ENCODE results near the gene PCSK6. TPM values are rescaled to one million over a fixed set of nuclear protein-coding genes. Genes with fewer than 3 reads are reported as not detected.

Gene PCSK6
- total RNA-seq, 1 experiment from 2014 or later = 26.3 TPM

GRCh38 chr15:101505610-101506337 lies 16.3 kb upstream of the PCSK6 start:
- Histone ChIP-seq H3K4me2 (no peak overlapping the region), H3F3A (ENCODE audit: insufficient read depth, low read depth) (no peaks in the 10 kb centered on the region), H3K27ac (no peak overlapping the region), H3K27me3 (ENCODE audit: insufficient read depth, low read depth) (no peaks in the 10 kb centered on the region), H3K36me3 (ENCODE audit: low read depth) (no peaks in the 10 kb centered on the region), H3K4me3 (no peak overlapping the region), H3K4me1 (replicated peaks; ENCODE audit: insufficient read depth) (no peaks in the 10 kb centered on the region), H4K20me1 (ENCODE audit: insufficient read depth) (no peaks in the 10 kb centered on the region), H2AFZ (no peak overlapping the region), H3K79me2 (ENCODE audit: low read depth) (no peaks in the 10 kb centered on the region), H3K9me3 (ENCODE audit: insufficient read depth, low read depth) (no peaks in the 10 kb centered on the region), H3K9me2 (ENCODE audit: insufficient read depth) (no peaks in the 10 kb centered on the region)
- POLR2A ChIA-PET (ENCODE audit: unreplicated experiment) = no interaction called here
- no TSS peak for BruUV-seq (replicated peaks)
- CTCF ChIA-PET = no interaction called here
- intact Hi-C loops (cut with micrococcal nuclease; ENCODE audit: unreplicated experiment) = no loop called here
- DNase-seq = no peak
- TF ChIP-seq CTCF (conservative IDR thresholded peaks at IDR 0.05) (no peak), EZH2 (IDR thresholded peaks at IDR 0.05; ENCODE audit: low read depth) (no peak)

- Histone ChIP-seq H3K27ac (no peak overlapping the region), H3K9me2 (ENCODE audit: insufficient read depth) (no peaks in the 10 kb centered on the region), H3F3A (ENCODE audit: insufficient read depth, low read depth) (no peaks in the 10 kb centered on the region), H2AFZ (no peak overlapping the region), H4K20me1 (ENCODE audit: insufficient read depth) (no peaks in the 10 kb centered on the region), H3K9me3 (ENCODE audit: insufficient read depth, low read depth) (no peaks in the 10 kb centered on the region), H3K79me2 (ENCODE audit: low read depth) (no peaks in the 10 kb centered on the region), H3K4me1 (replicated peaks; ENCODE audit: insufficient read depth) (peaks cover under 1% of the 10 kb centered on the region), H3K4me3 (no peak overlapping the region), H3K27me3 (ENCODE audit: insufficient read depth, low read depth) (no peaks in the 10 kb centered on the region), H3K36me3 (ENCODE audit: low read depth) (no peaks in the 10 kb centered on the region), H3K4me2 (no peak overlapping the region)
- DNase-seq = peak in 1 of 2 experiments; percentile 54
- intact Hi-C loops (cut with micrococcal nuclease; ENCODE audit: unreplicated experiment) = no loop called here
- BruUV-seq (replicated peaks) = no TSS peak
- ChIA-PET CTCF (no interaction called here), POLR2A (ENCODE audit: unreplicated experiment) (no interaction called here)
- no peak for TF ChIP-seq CTCF (conservative IDR thresholded peaks at IDR 0.05)
- TF ChIP-seq EZH2 (IDR thresholded peaks at IDR 0.05; ENCODE audit: low read depth) = no peak
Observed at GRCh38 chr15:101504866-101505609, 15.5 kb upstream of the PCSK6 start.

- Histone ChIP-seq H3K9me2 (ENCODE audit: insufficient read depth) (no peaks in the 10 kb centered on the region), H3K4me2 (no peak overlapping the region), H3K27me3 (ENCODE audit: insufficient read depth, low read depth) (no peaks in the 10 kb centered on the region), H2AFZ (no peak overlapping the region), H3K27ac (no peak overlapping the region), H3K4me1 (replicated peaks; ENCODE audit: insufficient read depth) (peaks cover 8% of the 10 kb centered on the region), H3K4me3 (no peak overlapping the region), H3F3A (ENCODE audit: insufficient read depth, low read depth) (peaks cover under 1% of the 10 kb centered on the region; the same call in 1 of the 2 replicates), H3K9me3 (ENCODE audit: insufficient read depth, low read depth) (no peaks in the 10 kb centered on the region), H4K20me1 (ENCODE audit: insufficient read depth) (no peaks in the 10 kb centered on the region), H3K79me2 (ENCODE audit: low read depth) (no peaks in the 10 kb centered on the region), H3K36me3 (ENCODE audit: low read depth) (no peaks in the 10 kb centered on the region)
- no TSS peak for BruUV-seq (replicated peaks)
- intact Hi-C loops (cut with micrococcal nuclease; ENCODE audit: unreplicated experiment) = no loop called here
- TF ChIP-seq EZH2 (IDR thresholded peaks at IDR 0.05; ENCODE audit: low read depth) = no peak
- TF ChIP-seq CTCF (conservative IDR thresholded peaks at IDR 0.05) = no peak
- DNase-seq = no peak
- CTCF ChIA-PET = no interaction called here
- POLR2A ChIA-PET (ENCODE audit: unreplicated experiment) = no interaction called here
Observed at GRCh38 chr15:101504373-101504772, 14.9 kb upstream of the PCSK6 start.
